Glomerular endothelial cell (primary cell): Measurements from ENCODE around the gene GSAP. TPM values are rescaled to one million over a fixed set of nuclear protein-coding genes. Genes with fewer than 3 reads are reported as not detected.

Experiments used
- total RNA-seq: library from RNA; depleted of rRNA; stranded (reverse); fragments of >200 nt; gene quantifications from 2 replicates; pipeline ENCODE4 v1.2.3, GENCODE V29; 2015

The GSAP gene
- total RNA-seq, 1 donor from 2014 or later: 4.6 TPM

Other genes starting within 250 kb of the GSAP start
- not detected in 2 replicates for gene FGL2, start 216.5 kb downstream of the GSAP start, total RNA-seq
- 81.5 and 136 TPM in 2 replicates for gene PTPN12, start 120.9 kb upstream of the GSAP start, total RNA-seq